Testis (tissue), 3 donors: ENCODE results near the gene TEX11. TPM values are rescaled to one million over a fixed set of nuclear protein-coding genes. Genes with fewer than 3 reads are reported as not detected.

Source experiments
- DNase-seq: peaks from one replicate; pipeline ENCODE4 v3.0.0-alpha.2; 2019
- H3K27ac ChIP-seq, 2 donors: fragments of 200-600 bp; sonication (generic); one replicate each; pipeline ENCODE4 v1.5.1; 2019
- H3K27me3 ChIP-seq: fragments of 200-600 bp; sonication (generic); one replicate; pipeline ENCODE4 v1.5.1; 2019
- H3K36me3 ChIP-seq: fragments of 200-600 bp; sonication (generic); one replicate; pipeline ENCODE4 v1.5.1; 2017; ENCODE audit warnings: low read depth; ENCODE audit errors: missing control alignments
- H3K4me1 ChIP-seq: fragments of 200-600 bp; sonication (generic); one replicate; pipeline ENCODE4 v1.5.1; 2019
- H3K4me3 ChIP-seq, 2 donors: fragments of 200-600 bp; sonication (generic); one replicate each; pipeline ENCODE4 v1.5.1; 2017 to 2019
- H3K9me3 ChIP-seq: fragments of 200-600 bp; sonication (generic); one replicate; pipeline ENCODE4 v1.5.1; 2017
- POLR2A ChIP-seq: fragments of 450-650 bp; IDR thresholded peaks from one replicate; pipeline ENCODE4 v1.6.1; 2017; ENCODE audit warnings: antibody characterized with exemption, mild to moderate bottlenecking, moderate library complexity
- WGBS, 2 donors: methylation state at CpG; one replicate each; pipeline ENCODE4 v1.1.5; 2018; 5-methylcytosine and 5-hydroxymethylcytosine counted together
- intact Hi-C: fragments of 100-400 bp; cut with DNase I; formaldehyde crosslinking; loops from one replicate; pipeline ENCODE4 v1.15.1; 2023; ENCODE audit warnings: low total_unique reads
- polyA plus RNA-seq: library from polyadenylated mRNA; stranded (reverse); fragments of 350-450 nt; fragmentation: Illumina TruSeq; extraction: RNeasy Lipid Tissue Mini Kit (QIAGEN cat#74804); gene quantifications from one replicate; pipeline ENCODE4 v1.2.3, GENCODE V29; 2014; ENCODE audit warnings: low read depth, low replicate concordance; ENCODE audit not compliant: insufficient read depth
- total RNA-seq, 2 donors: library from RNA; depleted of rRNA; stranded (reverse); fragments of >200 nt; gene quantifications; one replicate each; pipeline ENCODE4 v1.2.3, GENCODE V29; 2016
- TF ChIP-seq, protein P1 (sequence below), 3 experiments: fragments of 450-650 bp in 2 of 3; fragments of 200-600 bp in 1 of 3; sonication (generic) in 1 of 3; IDR thresholded peaks; one replicate each; pipeline ENCODE4 v1.5.1; 2016 to 2019; ENCODE audit warnings: antibody characterized with exemption in 3 of 3, mild to moderate bottlenecking in 2 of 3, moderate library complexity in 1 of 3

The TEX11 gene
- total and polyA plus RNA-seq, 3 donors from 2014 or later: 7.1 to 17.0 (median 12.6) TPM

DNA sequence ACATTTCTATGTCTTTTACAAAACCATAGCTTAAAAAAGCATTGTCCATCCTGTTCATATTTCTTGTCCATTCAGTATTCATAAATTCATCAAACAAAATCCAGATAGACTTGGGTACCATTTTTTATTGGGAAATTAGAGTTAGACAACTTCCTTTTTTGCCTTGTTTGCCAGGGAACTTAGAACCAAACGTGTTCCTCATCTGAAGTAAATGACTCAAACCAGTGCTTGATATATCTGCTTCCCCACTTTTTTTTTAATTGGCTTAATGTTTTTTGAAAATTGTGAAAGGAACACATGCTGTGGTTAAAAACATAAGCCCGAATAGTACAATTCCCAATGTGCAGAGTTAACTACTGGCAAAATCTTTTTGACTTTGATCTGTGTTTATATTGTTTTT is 419.7 kb downstream of the TEX11 start:
- DNase-seq: no peak
- no peaks in the 10 kb centered on the region for H3K27me3 ChIP-seq
- 80 to 85% methylated on average over 2 of the region's 2 CpGs for WGBS, 2 donors
- H3K36me3 ChIP-seq: no peaks in the 10 kb centered on the region
- intact Hi-C loops: no loop called here
- TF ChIP-seq, protein P1, sequence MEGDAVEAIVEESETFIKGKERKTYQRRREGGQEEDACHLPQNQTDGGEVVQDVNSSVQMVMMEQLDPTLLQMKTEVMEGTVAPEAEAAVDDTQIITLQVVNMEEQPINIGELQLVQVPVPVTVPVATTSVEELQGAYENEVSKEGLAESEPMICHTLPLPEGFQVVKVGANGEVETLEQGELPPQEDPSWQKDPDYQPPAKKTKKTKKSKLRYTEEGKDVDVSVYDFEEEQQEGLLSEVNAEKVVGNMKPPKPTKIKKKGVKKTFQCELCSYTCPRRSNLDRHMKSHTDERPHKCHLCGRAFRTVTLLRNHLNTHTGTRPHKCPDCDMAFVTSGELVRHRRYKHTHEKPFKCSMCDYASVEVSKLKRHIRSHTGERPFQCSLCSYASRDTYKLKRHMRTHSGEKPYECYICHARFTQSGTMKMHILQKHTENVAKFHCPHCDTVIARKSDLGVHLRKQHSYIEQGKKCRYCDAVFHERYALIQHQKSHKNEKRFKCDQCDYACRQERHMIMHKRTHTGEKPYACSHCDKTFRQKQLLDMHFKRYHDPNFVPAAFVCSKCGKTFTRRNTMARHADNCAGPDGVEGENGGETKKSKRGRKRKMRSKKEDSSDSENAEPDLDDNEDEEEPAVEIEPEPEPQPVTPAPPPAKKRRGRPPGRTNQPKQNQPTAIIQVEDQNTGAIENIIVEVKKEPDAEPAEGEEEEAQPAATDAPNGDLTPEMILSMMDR (IDR thresholded peaks at IDR 0.05): no peak
- TF ChIP-seq POLR2A: no peak
- no peaks in the 10 kb centered on the region for H3K4me1 ChIP-seq
- H3K4me3 ChIP-seq: no peak overlapping the region
- no peak overlapping the region for H3K27ac ChIP-seq
- H3K9me3 ChIP-seq: no peaks in the 10 kb centered on the region

DNA sequence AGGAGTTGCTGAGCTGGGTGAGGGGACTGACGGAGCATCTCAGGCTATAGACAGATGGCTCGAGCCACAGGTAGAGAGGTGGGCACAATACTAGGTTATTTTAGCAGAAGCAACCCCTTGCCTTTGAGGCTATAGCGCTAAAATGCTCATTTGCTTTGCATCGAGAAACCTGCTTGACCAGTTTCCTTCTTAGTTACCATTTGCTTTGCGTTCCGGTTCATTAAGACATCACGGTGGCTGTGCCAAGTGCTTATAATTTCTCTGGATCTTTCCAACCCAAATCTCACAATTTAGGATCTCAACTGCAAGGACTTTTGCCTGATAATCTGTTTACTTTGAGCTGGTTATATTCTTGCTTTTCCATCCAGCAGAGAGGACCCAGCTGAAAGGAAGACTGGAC is 423.0 kb downstream of the TEX11 start:
- intact Hi-C loops: no loop called here
- Histone ChIP-seq H3K9me3 (no peaks in the 10 kb centered on the region), H3K27ac (no peak overlapping the region), H3K27me3 (no peaks in the 10 kb centered on the region), H3K4me1 (no peaks in the 10 kb centered on the region), H3K4me3 (no peak overlapping the region), H3K36me3 (no peaks in the 10 kb centered on the region)
- DNase-seq: no peak
- TF ChIP-seq POLR2A: no peak
- TF ChIP-seq, protein P1 (IDR thresholded peaks at IDR 0.05): no peak
- 93 to 94% methylated on average over 7 of the region's 7 CpGs for WGBS, 2 donors

DNA sequence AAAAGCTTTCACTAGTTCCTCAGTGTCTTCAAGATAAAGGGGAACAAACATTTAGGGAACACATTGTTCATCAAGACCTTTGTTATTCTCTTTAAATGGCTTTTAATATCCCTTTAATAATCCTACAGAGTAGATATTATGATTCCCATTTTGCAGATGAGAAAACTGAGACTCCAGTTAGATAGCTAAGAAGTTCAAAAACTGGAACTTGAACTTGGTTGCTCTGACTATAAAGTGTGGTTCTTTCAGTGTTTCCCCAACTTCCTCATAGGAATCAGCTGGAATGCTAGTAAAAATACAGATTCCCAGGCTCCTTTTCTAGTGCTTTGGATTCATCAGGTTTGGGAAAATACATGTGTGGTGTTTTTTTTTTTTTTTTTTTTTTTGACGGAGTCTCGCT is 426.2 kb downstream of the TEX11 start:
- no peaks in the 10 kb centered on the region for H3K27me3 ChIP-seq
- no peaks in the 10 kb centered on the region for H3K9me3 ChIP-seq
- no peak overlapping the region for H3K4me3 ChIP-seq
- no peaks in the 10 kb centered on the region for H3K4me1 ChIP-seq
- 80 to 100% methylated on average over 1 to 2 of the region's 2 CpGs for WGBS, 2 donors
- TF ChIP-seq, protein P1 (IDR thresholded peaks at IDR 0.05): no peak
- TF ChIP-seq POLR2A: no peak
- no peak for DNase-seq
- no peaks in the 10 kb centered on the region for H3K36me3 ChIP-seq
- intact Hi-C loops: no loop called here
- no peak overlapping the region for H3K27ac ChIP-seq

DNA sequence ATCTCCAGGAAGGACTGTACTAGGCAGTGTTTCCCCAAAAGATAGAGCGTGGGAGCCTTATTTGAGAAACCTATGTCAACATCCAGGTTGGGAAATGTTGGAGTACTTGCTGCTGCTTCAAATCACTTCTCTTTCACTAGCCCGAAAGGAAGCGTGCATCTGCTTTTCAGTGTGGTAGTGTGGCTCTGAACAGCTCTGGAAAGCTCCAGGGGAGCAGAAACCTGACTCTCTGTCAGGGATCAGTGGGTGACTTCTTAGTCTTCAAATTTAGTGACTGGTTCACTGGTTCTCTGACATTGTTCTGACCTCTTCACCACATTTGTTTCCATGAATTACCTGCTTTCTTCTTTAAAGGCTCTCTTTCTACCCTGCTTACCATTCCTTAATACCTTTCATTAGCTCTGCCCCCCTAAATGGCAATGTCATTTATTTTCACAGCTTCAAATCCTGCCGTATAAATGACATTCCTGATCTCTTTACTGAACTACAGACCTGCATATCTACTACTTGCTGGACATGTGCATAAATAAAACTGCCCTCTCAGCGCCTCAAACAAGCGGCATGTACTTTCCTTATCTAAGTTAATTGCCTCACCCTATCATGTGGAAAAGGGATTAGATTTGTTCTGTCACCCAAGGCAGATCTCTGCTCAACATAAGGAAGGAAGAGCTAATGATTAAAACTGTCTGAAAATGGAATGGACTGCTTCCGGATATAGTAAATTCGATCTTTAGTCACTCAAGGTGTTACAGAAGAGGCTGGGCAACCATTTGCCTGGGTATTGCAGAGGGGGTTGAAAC is 426.8 kb downstream of the TEX11 start:
- 72 to 81% methylated on average over 5 to 8 of the region's 8 CpGs for WGBS, 2 donors
- intact Hi-C loops: no loop called here
- no peak overlapping the region for H3K4me3 ChIP-seq
- no peaks in the 10 kb centered on the region for H3K4me1 ChIP-seq
- DNase-seq: no peak
- H3K27me3 ChIP-seq: no peaks in the 10 kb centered on the region
- H3K36me3 ChIP-seq: no peaks in the 10 kb centered on the region
- no peaks in the 10 kb centered on the region for H3K9me3 ChIP-seq
- H3K27ac ChIP-seq: no peak overlapping the region
- TF ChIP-seq, protein P1 (IDR thresholded peaks at IDR 0.05): no peak
- no peak for TF ChIP-seq POLR2A

DNA sequence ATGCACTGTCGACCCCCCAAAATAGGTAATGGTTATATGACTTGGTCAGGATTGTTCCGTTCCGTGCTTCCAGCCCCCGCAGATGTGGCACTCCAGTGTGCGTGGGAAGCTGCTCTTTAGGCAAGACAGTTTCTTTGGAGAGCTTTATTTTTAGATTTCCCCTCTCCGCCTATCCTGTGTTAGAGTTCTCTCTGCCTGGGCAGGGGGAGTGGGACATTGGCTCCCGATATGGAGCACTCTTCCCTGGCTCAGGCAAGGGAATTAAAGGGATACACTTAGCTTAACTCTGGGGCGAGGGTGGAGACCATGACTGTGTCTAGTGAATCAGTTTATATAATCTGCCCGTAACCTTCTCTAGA is 427.9 kb downstream of the TEX11 start:
- intact Hi-C loops: no loop called here
- Histone ChIP-seq H3K36me3 (no peaks in the 10 kb centered on the region), H3K27me3 (no peaks in the 10 kb centered on the region), H3K27ac (no peak overlapping the region), H3K4me3 (no peak overlapping the region), H3K4me1 (no peaks in the 10 kb centered on the region), H3K9me3 (no peaks in the 10 kb centered on the region)
- no peak for TF ChIP-seq POLR2A
- TF ChIP-seq, protein P1 (IDR thresholded peaks at IDR 0.05): no peak
- 31 to 40% methylated on average over 9 of the region's 9 CpGs for WGBS, 2 donors
- DNase-seq: peak; percentile 43
